Gastrocnemius medialis (tissue), 4 donors: Measurements from ENCODE around the gene PCLO. TPM values are rescaled to one million over a fixed set of nuclear protein-coding genes. Genes with fewer than 3 reads are reported as not detected.

Experiments used
- ATAC-seq, 2 donors: fragments of 150-250 bp; one replicate each; pipeline ENCODE4 v1.9.1; 2016
- DNase-seq, 2 donors: peaks; one replicate each; pipeline ENCODE4 v3.0.0-alpha.2; 2019
- H3K27ac ChIP-seq, 4 donors: fragments of 200-600 bp; sonication (generic); 1 replicate in 1 of 4; 2 replicates in 3 of 4; pipeline ENCODE4 v1.5.1; 2016 to 2018; ENCODE audit warnings: mild to moderate bottlenecking in 2 of 4, moderate library complexity in 1 of 4
- H3K27me3 ChIP-seq, 3 donors: fragments of 200-600 bp; sonication (generic) in 2 of 3; 1 replicate in 1 of 3; 2 replicates in 2 of 3; pipeline versions ENCODE4 v1.5.1 to v1.6.0; 2016 to 2019; ENCODE audit warnings: mild to moderate bottlenecking in 1 of 3, moderate library complexity in 1 of 3
- H3K36me3 ChIP-seq, 2 donors: fragments of 200-600 bp; sonication (generic) in 1 of 2; one replicate each; pipeline ENCODE4 v1.5.1; 2017 to 2018
- H3K4me1 ChIP-seq, 2 donors: fragments of 200-600 bp; sonication (generic) in 1 of 2; one replicate each; pipeline ENCODE4 v1.5.1; 2016 to 2017; ENCODE audit warnings: mild to moderate bottlenecking in 2 of 2
- H3K4me3 ChIP-seq, 4 donors: fragments of 200-600 bp; sonication (generic) in 3 of 4; 1 replicate in 1 of 4; 2 replicates in 3 of 4; pipeline ENCODE4 v1.5.1; 2016 to 2019; ENCODE audit warnings: mild to moderate bottlenecking in 2 of 4
- H3K9me3 ChIP-seq, 3 donors: fragments of 200-600 bp; sonication (generic) in 2 of 3; 1 replicate in 1 of 3; 2 replicates in 2 of 3; pipeline ENCODE4 v1.5.1; 2016 to 2019
- POLR2A ChIP-seq, 2 donors: fragments of 450-650 bp; IDR thresholded peaks; one replicate each; pipeline ENCODE4 v1.6.1; 2017; ENCODE audit warnings: antibody characterized with exemption in 2 of 2, mild to moderate bottlenecking in 2 of 2, moderate library complexity in 2 of 2
- in situ Hi-C, 4 donors: fragments of 200-750 bp; cut with MboI; loops; one replicate each; pipeline versions ENCODE4 v1.15.0 to v1.8.0; 2017; ENCODE audit warnings: low sequenced_read_pairs in 4 of 4
- intact Hi-C: fragments of 100-400 bp; cut with DNase I; formaldehyde crosslinking; loops from one replicate; pipeline ENCODE4 v1.15.1; 2023; ENCODE audit warnings: low total_unique reads
- total RNA-seq, 4 donors: library from RNA; depleted of rRNA; stranded (reverse); fragments of >200 nt; gene quantifications; one replicate each; pipeline versions ENCODE4 v1.1.0 to v1.2.3, GENCODE V29; 2016
- TF ChIP-seq, protein P1 (sequence below), 5 experiments: fragments of 450-650 bp in 3 of 5; fragments of 200-600 bp in 2 of 5; sonication (generic) in 2 of 5; IDR thresholded peaks in 4 of 5; conservative IDR thresholded peaks in 1 of 5; 1 replicate in 4 of 5; 2 replicates in 1 of 5; pipeline ENCODE4 v1.5.1; 2016 to 2019; ENCODE audit warnings: antibody characterized with exemption in 5 of 5, mild to moderate bottlenecking in 3 of 5, moderate library complexity in 3 of 5

PCLO gene
- total RNA-seq, 4 donors from 2014 or later, result 0.05 to 0.29 TPM; not detected in 2

DNA sequence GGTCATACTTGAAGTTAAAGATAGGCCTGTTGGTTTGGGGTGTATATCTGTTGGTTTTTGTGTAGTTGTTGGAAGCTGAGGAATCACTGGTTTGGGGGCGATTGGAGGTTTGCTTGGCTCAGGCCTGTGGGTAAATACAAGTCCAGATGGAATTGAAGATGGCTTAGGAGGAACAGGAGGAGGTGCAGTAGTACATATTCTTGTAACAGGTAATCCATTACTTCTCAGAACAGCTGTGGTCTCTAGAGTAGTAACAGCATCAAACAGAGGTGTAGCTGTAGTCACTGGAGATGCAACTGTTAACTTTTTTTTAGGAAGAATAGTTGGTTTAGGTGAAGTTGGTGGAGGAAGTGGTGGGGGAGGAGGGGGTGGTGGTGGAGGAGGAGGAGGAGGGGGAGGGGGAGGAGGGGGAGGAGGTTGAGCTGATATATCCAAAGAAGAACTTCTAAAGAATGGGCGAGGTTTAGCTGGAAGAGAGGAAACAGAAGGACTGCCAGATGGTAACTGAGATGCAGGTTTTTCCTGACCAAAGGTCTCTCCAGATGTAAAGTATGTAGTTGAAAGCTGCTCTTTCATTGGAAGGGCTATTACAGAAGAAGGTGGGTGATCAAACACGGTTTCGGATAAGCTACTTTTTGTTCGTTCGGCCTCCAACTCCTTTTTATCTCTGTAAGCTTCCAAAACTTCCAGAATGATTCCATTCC lies 209.2 kb downstream of the PCLO start:
- intact Hi-C loops, result no loop called here

DNA sequence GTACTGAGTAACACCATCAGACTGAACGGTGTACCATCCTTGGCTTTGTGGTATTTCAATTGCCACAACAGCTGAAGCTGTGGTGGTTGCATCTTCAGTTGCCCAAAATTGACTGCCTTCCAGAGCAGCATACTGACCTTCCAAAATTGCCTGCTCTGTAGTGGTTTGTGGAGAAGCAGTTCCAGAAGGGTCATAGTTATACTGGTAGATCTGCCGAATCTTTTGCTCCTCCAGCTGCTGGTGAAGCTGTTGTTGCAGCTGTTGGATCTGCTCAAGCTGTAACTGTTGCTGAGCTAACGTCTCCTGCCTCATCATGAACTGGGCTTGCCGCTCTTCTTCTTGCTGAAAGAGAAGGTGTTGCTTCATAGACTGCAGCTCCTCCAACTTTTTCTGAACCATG lies 212.2 kb downstream of the PCLO start:
- intact Hi-C loops, result no loop called here
- in situ Hi-C loops, result no loop called here
- no peak for TF ChIP-seq POLR2A (IDR thresholded peaks at IDR 0.05)
- H3K4me1 ChIP-seq, result no peaks in the 10 kb centered on the region
- H3K36me3 ChIP-seq, result no peaks in the 10 kb centered on the region
- no peaks in the 10 kb centered on the region for H3K9me3 ChIP-seq
- H3K27me3 ChIP-seq, result no peaks in the 10 kb centered on the region
- DNase-seq (no peak), ATAC-seq (no peak)
- H3K4me3 ChIP-seq, result no peak overlapping the region
- no peak overlapping the region for H3K27ac ChIP-seq

More for the DNA sequence above, 209.2 kb downstream of the PCLO start:
- Histone ChIP-seq H3K4me1 (no peaks in the 10 kb centered on the region), H3K9me3 (no peaks in the 10 kb centered on the region), H3K27ac (no peak overlapping the region), H3K27me3 (no peaks in the 10 kb centered on the region), H3K4me3 (no peak overlapping the region), H3K36me3 (no peaks in the 10 kb centered on the region)
- DNase-seq (no peak), ATAC-seq (no peak)
- TF ChIP-seq POLR2A (IDR thresholded peaks at IDR 0.05), result no peak
- TF ChIP-seq, protein P1, sequence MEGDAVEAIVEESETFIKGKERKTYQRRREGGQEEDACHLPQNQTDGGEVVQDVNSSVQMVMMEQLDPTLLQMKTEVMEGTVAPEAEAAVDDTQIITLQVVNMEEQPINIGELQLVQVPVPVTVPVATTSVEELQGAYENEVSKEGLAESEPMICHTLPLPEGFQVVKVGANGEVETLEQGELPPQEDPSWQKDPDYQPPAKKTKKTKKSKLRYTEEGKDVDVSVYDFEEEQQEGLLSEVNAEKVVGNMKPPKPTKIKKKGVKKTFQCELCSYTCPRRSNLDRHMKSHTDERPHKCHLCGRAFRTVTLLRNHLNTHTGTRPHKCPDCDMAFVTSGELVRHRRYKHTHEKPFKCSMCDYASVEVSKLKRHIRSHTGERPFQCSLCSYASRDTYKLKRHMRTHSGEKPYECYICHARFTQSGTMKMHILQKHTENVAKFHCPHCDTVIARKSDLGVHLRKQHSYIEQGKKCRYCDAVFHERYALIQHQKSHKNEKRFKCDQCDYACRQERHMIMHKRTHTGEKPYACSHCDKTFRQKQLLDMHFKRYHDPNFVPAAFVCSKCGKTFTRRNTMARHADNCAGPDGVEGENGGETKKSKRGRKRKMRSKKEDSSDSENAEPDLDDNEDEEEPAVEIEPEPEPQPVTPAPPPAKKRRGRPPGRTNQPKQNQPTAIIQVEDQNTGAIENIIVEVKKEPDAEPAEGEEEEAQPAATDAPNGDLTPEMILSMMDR (IDR thresholded peaks at IDR 0.05 in 4 of 5, conservative IDR thresholded peaks at IDR 0.05 in 1 of 5), result no peak
- in situ Hi-C loops, result no loop called here

DNA sequence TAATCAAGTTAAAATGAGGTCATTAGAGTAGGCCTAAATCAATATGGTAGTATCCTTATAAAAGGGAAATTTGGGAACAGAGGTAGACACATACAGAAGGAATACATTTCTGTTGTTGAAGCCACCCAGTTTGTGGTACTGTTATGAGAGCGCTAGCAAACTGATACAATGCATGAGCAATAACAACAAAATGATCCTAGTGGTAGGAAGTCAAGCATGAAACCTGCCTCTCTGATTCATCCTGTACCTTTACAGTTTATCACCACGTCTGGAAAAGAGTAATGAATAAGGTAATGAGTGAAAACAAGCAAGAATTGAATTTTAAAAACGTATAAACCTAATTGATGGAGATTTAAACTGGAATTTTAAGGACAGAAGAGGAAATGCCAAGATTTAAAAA lies 217.2 kb downstream of the PCLO start:
- Histone ChIP-seq H3K36me3 (no peaks in the 10 kb centered on the region), H3K27ac (no peak overlapping the region), H3K4me1 (no peaks in the 10 kb centered on the region), H3K27me3 (no peaks in the 10 kb centered on the region), H3K4me3 (no peak overlapping the region), H3K9me3 (no peaks in the 10 kb centered on the region)
- DNase-seq, result no peak
- ATAC-seq, result no peak
- in situ Hi-C loops (no loop called here), intact Hi-C loops (no loop called here)
- TF ChIP-seq, protein P1 (IDR thresholded peaks at IDR 0.05 in 4 of 5, conservative IDR thresholded peaks at IDR 0.05 in 1 of 5), result no peak
- TF ChIP-seq POLR2A (IDR thresholded peaks at IDR 0.05), result no peak

DNA sequence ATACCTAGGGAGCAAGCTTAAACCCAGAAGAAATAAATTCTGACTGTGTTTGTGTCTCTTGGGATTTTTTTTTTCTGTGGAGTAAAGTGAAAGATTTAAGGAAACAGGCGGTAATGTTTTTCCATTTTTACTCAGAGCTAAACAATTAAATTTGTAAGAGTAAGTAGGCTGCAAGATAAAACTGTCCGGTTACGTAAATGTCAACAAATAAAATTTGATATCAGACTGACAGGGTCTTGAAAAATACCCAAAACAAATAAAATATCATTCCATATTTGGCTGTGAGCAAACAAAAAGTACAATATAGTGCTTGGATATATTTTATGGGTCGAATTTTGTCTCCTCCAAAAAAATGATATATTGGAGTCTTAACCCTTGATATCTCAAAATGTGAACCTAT lies 217.6 kb downstream of the PCLO start:
- Histone ChIP-seq H3K4me1 (no peaks in the 10 kb centered on the region), H3K36me3 (no peaks in the 10 kb centered on the region), H3K27me3 (no peaks in the 10 kb centered on the region), H3K27ac (no peak overlapping the region), H3K4me3 (no peak overlapping the region), H3K9me3 (no peaks in the 10 kb centered on the region)
- TF ChIP-seq, protein P1 (IDR thresholded peaks at IDR 0.05 in 4 of 5, conservative IDR thresholded peaks at IDR 0.05 in 1 of 5), result no peak
- no peak for TF ChIP-seq POLR2A (IDR thresholded peaks at IDR 0.05)
- intact Hi-C loops, result no loop called here
- ATAC-seq, result no peak
- in situ Hi-C loops, result no loop called here
- DNase-seq, result no peak

DNA sequence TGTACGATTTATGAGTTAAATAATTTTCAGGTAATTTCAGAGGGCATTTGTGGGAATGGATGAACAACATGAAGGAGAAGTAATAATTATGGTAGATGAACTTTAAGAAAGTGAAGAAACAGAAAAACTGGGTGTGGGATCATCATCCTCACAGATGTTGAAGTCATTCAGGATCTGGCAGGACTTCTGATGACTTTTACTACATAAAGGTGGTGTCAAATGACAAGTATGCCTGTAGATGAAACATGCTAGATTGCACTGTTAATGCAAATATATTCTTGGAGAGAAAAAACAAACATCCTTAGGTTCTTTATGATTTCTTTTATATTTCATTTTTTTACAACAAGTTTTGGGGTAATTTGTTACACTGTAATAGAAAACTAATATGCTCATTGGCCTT lies 230.2 kb downstream of the PCLO start:
- ATAC-seq, result no peak
- in situ Hi-C loops, result no loop called here

More for the DNA sequence above, 230.2 kb downstream of the PCLO start:
- TF ChIP-seq, protein P1 (IDR thresholded peaks at IDR 0.05 in 4 of 5, conservative IDR thresholded peaks at IDR 0.05 in 1 of 5), result no peak
- TF ChIP-seq POLR2A (IDR thresholded peaks at IDR 0.05), result no peak
- no peaks in the 10 kb centered on the region for H3K9me3 ChIP-seq
- no peak for DNase-seq
- intact Hi-C loops, result no loop called here
- no peaks in the 10 kb centered on the region for H3K4me1 ChIP-seq
- no peak overlapping the region for H3K27ac ChIP-seq
- no peaks in the 10 kb centered on the region for H3K36me3 ChIP-seq
- H3K27me3 ChIP-seq, result no peaks in the 10 kb centered on the region
- no peak overlapping the region for H3K4me3 ChIP-seq
